Neural progenitor cell (in vitro differentiated cells): ENCODE measurements around the gene EHF.

Source experiments
- CTCF ChIP-seq: fragments of 200-600 bp; sonication (generic); IDR thresholded peaks from 2 replicates; pipeline ENCODE4 v1.5.1; 2017; ENCODE audit warnings: antibody characterized with exemption, mild to moderate bottlenecking
- EZH2 ChIP-seq: fragments of 200-600 bp; sonication (generic); IDR thresholded peaks from 2 replicates; pipeline ENCODE4 v1.6.1; 2017; ENCODE audit warnings: antibody characterized with exemption, mild to moderate bottlenecking, moderate library complexity

GRCh38 chr11:34655335-34656008 is 34.6 kb downstream of the EHF start:
- TF ChIP-seq CTCF (no peak), EZH2 (no peak)
